Occipital lobe (tissue), 2 donors: ENCODE measurements around the gene UFD1. TPM values are rescaled to one million over a fixed set of nuclear protein-coding genes. Genes with fewer than 3 reads are reported as not detected.

Experiments used
- DNase-seq: peaks from one replicate; lab custom pipeline; 2025; lab: John Stamatoyannopoulos, UW
- total RNA-seq: library from RNA; depleted of rRNA; stranded (reverse); fragments of >200 nt; gene quantifications from one replicate; pipeline ENCODE4 v1.2.3, GENCODE V29; 2014

Gene UFD1
- total RNA-seq, 1 donor from 2014 or later = 22.3 TPM

GRCh38 chr22:19471572-19471971, 7.4 kb downstream of the UFD1 start:
- no peak for DNase-seq

- no peak for DNase-seq
Measured at GRCh38 chr22:19470010-19470409, 9.0 kb downstream of the UFD1 start.

GRCh38 chr22:19469421-19469820, 9.6 kb downstream of the UFD1 start:
- no peak for DNase-seq

GRCh38 chr22:19467912-19468311, 11.1 kb downstream of the UFD1 start:
- DNase-seq = no peak

- DNase-seq = no peak
Measured at GRCh38 chr22:19466848-19467752, 11.9 kb downstream of the UFD1 start.

- DNase-seq = no peak
Measured at GRCh38 chr22:19466126-19466716, 12.8 kb downstream of the UFD1 start.

- DNase-seq = no peak
Measured at GRCh38 chr22:19464975-19465374, 14.0 kb downstream of the UFD1 start.

- DNase-seq = no peak
Measured at GRCh38 chr22:19464546-19464945, 14.4 kb downstream of the UFD1 start.

GRCh38 chr22:19463491-19464469, 15.2 kb downstream of the UFD1 start:
- no peak for DNase-seq

- no peak for DNase-seq
Measured at GRCh38 chr22:19463008-19463407, 16.0 kb downstream of the UFD1 start.

- no peak for DNase-seq
Measured at GRCh38 chr22:19461506-19461905, 17.5 kb downstream of the UFD1 start.

GRCh38 chr22:19460036-19460435, 19.0 kb downstream of the UFD1 start:
- DNase-seq = no peak

GRCh38 chr22:19457828-19458428, 21.1 kb downstream of the UFD1 start:
- DNase-seq = no peak

GRCh38 chr22:19456541-19456940, 22.5 kb downstream of the UFD1 start:
- no peak for DNase-seq

GRCh38 chr22:19455585-19456370, 23.2 kb downstream of the UFD1 start:
- no peak for DNase-seq

- DNase-seq = no peak
Measured at GRCh38 chr22:19455033-19455432, 24.0 kb downstream of the UFD1 start.

GRCh38 chr22:19454156-19454555, 24.8 kb downstream of the UFD1 start:
- no peak for DNase-seq

- no peak for DNase-seq
Measured at GRCh38 chr22:19453718-19454117, 25.3 kb downstream of the UFD1 start.

GRCh38 chr22:19451570-19451969, 27.4 kb downstream of the UFD1 start:
- no peak for DNase-seq

- DNase-seq = no peak
Measured at GRCh38 chr22:19450363-19451175, 28.4 kb downstream of the UFD1 start.
